ENCODE results near the gene SEPTIN5.
"Not testable (repeated sequence)": the region's sequence is repeated elsewhere in the genome, so short reads cannot be mapped to it uniquely, and the experiment has no call there.

Gene SEPTIN5

GRCh38 chr22:19680911-19681862 lies 33.1 kb upstream of the SEPTIN5 start:
- no peak for DNase-seq

GRCh38 chr22:19681863-19682245 lies 32.4 kb upstream of the SEPTIN5 start:
- DNase-seq, result no peak

- DNase-seq, result no peak
Observed at GRCh38 chr22:19686946-19687345, 27.4 kb upstream of the SEPTIN5 start.

GRCh38 chr22:19687561-19688300 lies 26.6 kb upstream of the SEPTIN5 start:
- no peak for DNase-seq

GRCh38 chr22:19688301-19689290 lies 25.7 kb upstream of the SEPTIN5 start:
- DNase-seq, result no peak

- no peak for DNase-seq
Observed at GRCh38 chr22:19689408-19689807, 24.9 kb upstream of the SEPTIN5 start.

GRCh38 chr22:19691007-19691720 lies 23.1 kb upstream of the SEPTIN5 start:
- no peak for DNase-seq

GRCh38 chr22:19691721-19692341 lies 22.5 kb upstream of the SEPTIN5 start:
- no peak for DNase-seq

GRCh38 chr22:19693581-19693980 lies 20.7 kb upstream of the SEPTIN5 start:
- no peak for DNase-seq

- DNase-seq, result no peak
Observed at GRCh38 chr22:19693981-19694670, 20.2 kb upstream of the SEPTIN5 start.

- no peak for DNase-seq
Observed at GRCh38 chr22:19694696-19695095, 19.6 kb upstream of the SEPTIN5 start.

GRCh38 chr22:19696504-19697276 lies 17.6 kb upstream of the SEPTIN5 start:
- DNase-seq, result no peak

- DNase-seq, result not testable (repeated sequence)
Observed at GRCh38 chr22:19697871-19698270, 16.4 kb upstream of the SEPTIN5 start.

GRCh38 chr22:19700790-19701419 lies 13.4 kb upstream of the SEPTIN5 start:
- no peak for DNase-seq

GRCh38 chr22:19701420-19702145 lies 12.7 kb upstream of the SEPTIN5 start:
- DNase-seq, result no peak

GRCh38 chr22:19703869-19704268 lies 10.4 kb upstream of the SEPTIN5 start:
- no peak for DNase-seq

- DNase-seq, result no peak
Observed at GRCh38 chr22:19704355-19705015, 9.8 kb upstream of the SEPTIN5 start.
